Measurements from ENCODE around the gene HOMEZ. TPM values are rescaled to one million over a fixed set of nuclear protein-coding genes. Genes with fewer than 3 reads are reported as not detected.

HOMEZ gene
- total RNA-seq, 4 donors from 2014 or later, result 7.9 to 10.6 (median 9.5) TPM

DNA sequence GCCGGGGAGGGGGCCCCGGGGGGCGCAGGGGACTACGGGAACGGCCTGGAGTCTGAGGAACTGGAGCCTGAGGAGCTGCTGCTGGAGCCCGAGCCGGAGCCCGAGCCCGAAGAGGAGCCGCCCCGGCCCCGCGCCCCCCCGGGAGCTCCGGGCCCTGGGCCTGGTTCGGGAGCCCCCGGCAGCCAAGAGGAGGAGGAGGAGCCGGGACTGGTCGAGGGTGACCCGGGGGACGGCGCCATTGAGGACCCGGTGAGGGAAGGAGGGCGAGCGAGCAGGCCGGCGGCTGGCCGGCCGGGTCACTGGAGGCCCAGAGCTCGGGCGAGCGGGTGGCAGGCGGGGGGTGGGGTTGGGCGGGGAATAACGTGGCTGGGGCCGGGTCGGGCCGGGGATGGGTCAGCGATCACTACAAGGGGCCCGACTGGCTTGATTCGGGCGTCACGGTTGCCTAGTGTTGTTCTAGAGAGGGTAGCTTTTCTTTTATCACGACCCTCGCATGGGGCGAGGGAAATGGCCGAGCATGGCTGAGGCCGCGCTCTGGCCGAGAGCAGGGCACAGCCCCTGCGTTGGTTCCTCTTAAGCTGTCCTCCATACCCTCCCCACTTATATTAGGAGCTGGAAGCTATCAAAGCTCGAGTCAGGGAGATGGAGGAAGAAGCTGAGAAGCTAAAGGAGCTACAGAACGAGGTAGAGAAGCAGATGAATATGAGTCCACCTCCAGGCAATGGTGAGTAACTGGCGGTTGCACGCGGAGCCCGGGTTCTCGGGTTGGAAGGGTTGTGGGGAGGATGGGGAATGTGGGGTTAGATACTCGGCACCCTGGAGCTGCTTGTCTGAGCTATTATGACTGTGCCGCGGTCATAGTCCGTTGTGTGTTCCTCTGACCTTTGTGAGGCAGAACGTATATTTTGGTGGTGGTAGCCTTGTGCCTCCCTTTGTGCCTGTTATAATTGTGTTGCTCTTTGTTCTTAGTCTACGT lies 35.9 kb upstream of the HOMEZ start:
- TF ChIP-seq POLR2A (IDR thresholded peaks at IDR 0.05) (no peak), CTCF (IDR thresholded peaks at IDR 0.05) (no peak)
- Histone ChIP-seq H3K27me3 (no peaks in the 10 kb centered on the region), H3K9me3 (no peaks in the 10 kb centered on the region), H3K4me3 (peak overlapping the region; percentile 94 to 99 (median 95)), H3K4me1 (peaks cover 15 to 37% (median 16%) of the 10 kb centered on the region in 3 donors), H3K36me3 (peaks cover 0 to 46% (median 16%) of the 10 kb centered on the region in 3 donors), H3K27ac (peak overlapping the region; percentile 94 to 100 (median 99))
- no peak for DNase-seq
- WGBS, 2 donors, result 0 to 2% methylated on average over 15 to 32 of the region's 64 CpGs
- intact Hi-C loops (cut with DNase I), result no loop called here

DNA sequence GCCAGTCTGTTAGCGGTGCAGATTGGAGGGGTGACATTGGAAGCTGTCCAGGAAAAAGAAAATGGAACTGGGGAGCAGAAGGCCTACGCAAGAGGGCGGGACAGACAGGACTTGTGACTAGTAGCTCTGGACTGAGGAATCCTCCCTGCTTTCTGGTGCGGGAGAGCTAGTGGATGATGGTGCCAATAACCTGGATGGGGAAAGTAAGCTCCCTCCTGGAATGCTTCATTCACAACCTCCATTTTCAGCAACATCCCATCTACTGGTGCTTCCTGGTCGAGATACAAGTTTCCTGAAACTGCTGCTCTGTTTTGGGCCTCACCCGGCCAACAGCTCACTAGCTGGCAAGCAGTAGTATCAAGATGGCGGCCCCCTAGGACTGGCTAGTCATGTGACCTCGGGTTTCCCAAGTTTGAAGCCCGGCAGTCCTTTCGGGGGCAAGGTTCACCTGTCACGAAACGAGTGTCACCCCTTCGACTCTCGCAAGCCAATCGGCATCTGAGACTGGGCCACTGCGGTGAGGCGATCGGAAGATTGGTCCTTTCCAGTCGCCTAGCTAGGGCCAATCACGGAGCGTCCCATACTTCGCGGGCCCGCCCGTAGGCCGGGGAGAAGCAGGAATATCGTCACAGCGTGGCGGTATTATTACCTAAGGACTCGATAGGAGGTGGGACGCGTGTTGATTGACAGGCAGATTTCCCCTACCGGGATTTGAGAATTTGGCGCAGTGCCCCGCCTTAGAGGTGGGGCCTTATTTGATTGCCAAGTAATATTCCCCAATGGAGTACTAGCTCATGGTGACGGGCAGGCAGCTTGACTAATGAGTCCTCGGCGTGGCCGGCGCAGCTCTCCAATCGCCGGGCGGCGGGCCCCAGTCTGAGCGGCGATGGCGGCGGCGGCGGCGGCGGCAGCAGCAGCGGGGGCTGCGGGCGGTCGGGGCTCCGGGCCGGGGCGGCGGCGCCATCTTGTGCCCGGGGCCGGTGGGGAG lies 34.9 kb upstream of the HOMEZ start, which contains the start of gene PABPN1:
PABPN1 (plus strand) TSS at position 874 of the 988 bp plus-strand sequence; CDS start at position 887, 13 bp downstream.
- Histone ChIP-seq H3K36me3 (peaks cover 0 to 50% (median 16%) of the 10 kb centered on the region in 3 donors), H3K9me3 (no peaks in the 10 kb centered on the region), H3K4me1 (peaks cover 15 to 37% (median 16%) of the 10 kb centered on the region in 3 donors), H3K4me3 (peak within 1 kb of the TSS; percentile 94 to 99 (median 95)), H3K27ac (peak within 1 kb of the TSS; percentile 94 to 100 (median 99)), H3K27me3 (no peaks in the 10 kb centered on the region)
- WGBS, 2 donors, result 19 to 35% methylated on average over 7 to 15 of the region's 63 CpGs
- no peak for TF ChIP-seq CTCF (IDR thresholded peaks at IDR 0.05)
- TF ChIP-seq POLR2A (IDR thresholded peaks at IDR 0.05), result peak in 2 of 4 donors; percentile 4 to 62
- intact Hi-C loops (cut with DNase I), result no loop called here
- peak; percentile 97 for DNase-seq

DNA sequence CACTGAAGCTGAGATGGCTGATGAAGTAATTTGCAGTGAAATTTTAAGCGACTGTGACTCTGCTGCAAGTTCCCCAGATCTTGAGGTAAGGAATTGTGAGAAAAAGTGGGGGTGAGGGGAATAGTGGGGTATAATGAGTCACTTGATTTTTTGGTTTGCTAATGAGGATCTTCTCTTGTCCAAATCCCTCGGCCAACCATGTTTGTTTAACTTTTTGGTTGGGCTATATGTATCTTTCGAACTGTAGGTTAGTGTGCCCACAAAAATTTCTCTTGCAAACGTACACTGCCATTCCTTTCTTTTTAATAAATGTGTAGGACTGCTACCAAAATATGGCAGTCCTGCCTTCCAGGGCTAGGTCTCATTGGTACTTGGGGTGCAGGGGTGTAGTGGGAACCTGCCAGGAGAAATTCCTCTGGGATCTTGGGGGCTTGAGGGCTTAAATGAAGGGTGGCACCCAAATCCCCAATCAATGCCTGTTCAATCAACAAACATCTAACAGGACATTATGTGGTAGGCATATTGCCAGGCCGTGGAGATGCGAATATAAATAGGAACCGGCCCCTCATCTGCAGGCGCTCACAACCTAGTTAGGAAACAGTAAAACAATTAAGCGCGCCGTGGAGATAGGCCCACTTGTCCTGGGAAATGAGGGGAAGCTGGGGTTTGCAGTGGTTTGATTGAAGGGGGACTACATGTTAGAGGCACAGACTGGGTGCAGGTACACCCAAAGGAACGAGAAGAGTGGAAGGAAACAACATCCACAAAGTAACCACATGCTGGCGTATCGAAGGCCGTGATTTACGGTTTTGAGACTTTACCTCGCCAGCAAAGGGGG lies 34.0 kb upstream of the HOMEZ start:
- Histone ChIP-seq H3K9me3 (no peaks in the 10 kb centered on the region), H3K4me1 (peaks cover 15 to 37% (median 16%) of the 10 kb centered on the region in 3 donors), H3K27ac (peak overlapping the region; percentile 94 to 100 (median 98)), H3K36me3 (peaks cover 0 to 45% (median 15%) of the 10 kb centered on the region in 3 donors), H3K27me3 (no peaks in the 10 kb centered on the region), H3K4me3 (peak overlapping the region in 3 of 4 donors; percentile 40 to 95 (median 95))
- WGBS, 2 donors, result 89 to 94% methylated on average over 17 of the region's 17 CpGs
- no peak for DNase-seq
- TF ChIP-seq CTCF (IDR thresholded peaks at IDR 0.05) (no peak), POLR2A (IDR thresholded peaks at IDR 0.05) (no peak)
- intact Hi-C loops (cut with DNase I), result no loop called here

DNA sequence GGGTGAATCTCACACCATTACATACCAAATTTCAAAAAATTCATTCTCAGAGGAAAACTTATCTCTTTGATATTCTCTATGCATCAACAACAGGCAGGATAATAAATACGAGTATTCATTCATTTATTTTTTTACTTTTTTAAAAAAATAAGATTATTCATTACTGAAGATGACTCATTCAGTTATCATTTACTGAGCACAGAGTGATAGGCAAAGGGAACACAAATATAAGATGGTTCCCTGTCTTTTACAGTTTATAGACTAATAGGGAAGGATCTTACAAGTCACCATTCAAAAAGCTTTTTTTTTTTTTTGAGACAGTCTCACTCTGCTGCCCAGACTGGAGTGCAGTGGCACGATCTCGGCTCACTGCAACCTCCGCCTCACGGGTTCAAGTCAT lies 30.4 kb upstream of the HOMEZ start:
- WGBS, 2 donors, result 81 to 90% methylated on average over 5 of the region's 5 CpGs
- TF ChIP-seq CTCF (IDR thresholded peaks at IDR 0.05) (no peak), POLR2A (IDR thresholded peaks at IDR 0.05) (no peak)

More for the DNA sequence above, 30.4 kb upstream of the HOMEZ start:
- H3K4me3 ChIP-seq, result no peak overlapping the region
- intact Hi-C loops (cut with DNase I), result no loop called here
- H3K27ac ChIP-seq, result no peak overlapping the region
- peaks cover 3 to 11% (median 6%) of the 10 kb centered on the region in 3 donors for H3K4me1 ChIP-seq
- peaks cover 0 to 52% (median under 1%) of the 10 kb centered on the region in 3 donors for H3K36me3 ChIP-seq
- H3K9me3 ChIP-seq, result no peaks in the 10 kb centered on the region
- no peak for DNase-seq
- H3K27me3 ChIP-seq, result no peaks in the 10 kb centered on the region
